SU-DHL-6 (cell line): ENCODE measurements around the gene BMPR1A.

ENCODE experiments used
- H2AFZ ChIP-seq: fragments of 200-600 bp; sonication (generic); 2 replicates; pipeline ENCODE4 v1.6.1; 2014; ENCODE audit warnings: low read depth, mild to moderate bottlenecking, moderate library complexity, mixed read lengths, antibody characterized with exemption, low read length; ENCODE audit not compliant: severe bottlenecking
- H3F3A ChIP-seq: fragments of 200-600 bp; shearing (Covaris generic); 2 replicates; pipeline ENCODE4 v1.6.0; 2016; ENCODE audit warnings: antibody characterized with exemption, mild to moderate bottlenecking; ENCODE audit not compliant: insufficient read depth
- H3K27ac ChIP-seq: fragments of 200-600 bp; sonication (generic); 2 replicates; pipeline ENCODE4 v1.5.1; 2016; ENCODE audit warnings: low read depth, mild to moderate bottlenecking, low read length, moderate library complexity, mixed read lengths
- H3K27me3 ChIP-seq: fragments of 200-600 bp; sonication (generic), shearing (Covaris generic); 2 replicates; pipeline ENCODE4 v1.6.0; 2014; ENCODE audit warnings: mild to moderate bottlenecking, low read length
- H3K36me3 ChIP-seq: fragments of 200-600 bp; sonication (generic); 2 replicates; pipeline ENCODE4 v1.6.1; 2014; ENCODE audit warnings: mild to moderate bottlenecking, low read length, mixed read lengths
- H3K4me2 ChIP-seq: fragments of 300-600, 200-600 bp; shearing (Covaris generic), sonication (generic); 2 replicates; pipeline ENCODE4 v1.6.0; 2014; ENCODE audit warnings: low read length, low read depth, mild to moderate bottlenecking; ENCODE audit not compliant: poor library complexity, severe bottlenecking
- H3K4me3 ChIP-seq: fragments of 200-600 bp; sonication (generic); 2 replicates; pipeline ENCODE4 v1.5.1; 2014; ENCODE audit warnings: antibody characterized with exemption, low read length, mild to moderate bottlenecking, mixed read lengths; ENCODE audit not compliant: insufficient read depth, poor library complexity, severe bottlenecking
- H3K79me2 ChIP-seq: fragments of 200-600 bp; sonication (generic); 2 replicates; pipeline ENCODE4 v1.6.1; 2014; ENCODE audit warnings: mild to moderate bottlenecking, low read length, moderate library complexity; ENCODE audit not compliant: insufficient read depth
- H3K9ac ChIP-seq: fragments of 200-600 bp; sonication (generic); 2 replicates; pipeline ENCODE4 v1.7.0; 2014; ENCODE audit warnings: mild to moderate bottlenecking, low read length
- H3K9me2 ChIP-seq: fragments of 200-600 bp; sonication (generic); replicated peaks from 2 replicates; pipeline ENCODE4 v1.6.1; 2014; ENCODE audit warnings: low read length; ENCODE audit not compliant: insufficient read depth
- H3K9me3 ChIP-seq: fragments of 200-600 bp; sonication (generic); 2 replicates; pipeline ENCODE4 v1.6.1; 2014; ENCODE audit warnings: low read length, mixed read lengths; ENCODE audit not compliant: insufficient read depth
- H4K20me1 ChIP-seq: fragments of 200-600 bp; sonication (generic); 2 replicates; pipeline ENCODE4 v1.6.1; 2014; ENCODE audit warnings: low read depth, mild to moderate bottlenecking, antibody characterized with exemption, low read length, moderate library complexity, mixed read lengths
- CTCF ChIP-seq: fragments of 200-600 bp; sonication (generic); IDR thresholded peaks from one replicate; pipeline ENCODE4 v1.5.1; 2017; ENCODE audit warnings: antibody characterized with exemption, mild to moderate bottlenecking, low read length, moderate library complexity; ENCODE audit not compliant: insufficient read depth, poor library complexity, severe bottlenecking
- EZH2phosphoT487 ChIP-seq: fragments of 200-600 bp; sonication (generic), shearing (Covaris generic); conservative IDR thresholded peaks from 2 replicates; pipeline ENCODE4 v1.6.1; 2018; ENCODE audit warnings: mild to moderate bottlenecking, antibody characterized with exemption, low read length, moderate library complexity, mixed read lengths

BMPR1A gene

GRCh38 chr10:86855513-86855912 is 99.1 kb downstream of the BMPR1A start:
- Histone ChIP-seq H3F3A (no peaks in the 10 kb centered on the region), H3K4me2 (no peak overlapping the region), H3K4me3 (no peak overlapping the region), H3K79me2 (no peaks in the 10 kb centered on the region), H2AFZ (no peak overlapping the region), H3K36me3 (no peaks in the 10 kb centered on the region), H3K27ac (no peak overlapping the region), H4K20me1 (no peaks in the 10 kb centered on the region), H3K27me3 (no peaks in the 10 kb centered on the region), H3K9ac (no peak overlapping the region), H3K9me3 (no peaks in the 10 kb centered on the region), H3K9me2 (no peaks in the 10 kb centered on the region)
- TF ChIP-seq CTCF (no peak), EZH2phosphoT487 (no peak)

- H3K79me2 ChIP-seq = no peaks in the 10 kb centered on the region
- no peaks in the 10 kb centered on the region for H3K27me3 ChIP-seq
- H3K9ac ChIP-seq = no peak overlapping the region
- TF ChIP-seq EZH2phosphoT487 (no peak), CTCF (no peak)
- H3K36me3 ChIP-seq = no peaks in the 10 kb centered on the region
- H2AFZ ChIP-seq = no peak overlapping the region
- H3K9me3 ChIP-seq = no peaks in the 10 kb centered on the region
- H3K4me2 ChIP-seq = no peak overlapping the region
- H3K27ac ChIP-seq = no peak overlapping the region
- H3F3A ChIP-seq = no peaks in the 10 kb centered on the region
- no peaks in the 10 kb centered on the region for H3K9me2 ChIP-seq
- H4K20me1 ChIP-seq = no peaks in the 10 kb centered on the region
- no peak overlapping the region for H3K4me3 ChIP-seq
Observed at GRCh38 chr10:86856156-86856555, 99.7 kb downstream of the BMPR1A start.

- Histone ChIP-seq H3K79me2 (no peaks in the 10 kb centered on the region), H4K20me1 (no peaks in the 10 kb centered on the region), H3K9ac (no peak overlapping the region), H3F3A (no peaks in the 10 kb centered on the region), H3K9me3 (no peaks in the 10 kb centered on the region), H3K27ac (no peak overlapping the region), H3K4me2 (no peak overlapping the region), H3K36me3 (no peaks in the 10 kb centered on the region), H3K9me2 (no peaks in the 10 kb centered on the region), H2AFZ (no peak overlapping the region), H3K4me3 (no peak overlapping the region), H3K27me3 (no peaks in the 10 kb centered on the region)
- TF ChIP-seq EZH2phosphoT487 (no peak), CTCF (no peak)
Observed at GRCh38 chr10:86857128-86857721, 100.8 kb downstream of the BMPR1A start.
